GM23338 (cell line): Measurements from ENCODE around the gene ASL. TPM values are rescaled to one million over a fixed set of nuclear protein-coding genes. Genes with fewer than 3 reads are reported as not detected.

Experiments
- ATAC-seq: fragments of 200-7000 bp; cut with Tn5 transposase; 3 replicates; pipeline ENCODE4 v1.9.1; 2020
- DNase-seq: peaks from one replicate; pipeline ENCODE4 v3.0.0-alpha.2; 2015; ENCODE audit warnings: low spot score
- H2AFZ ChIP-seq: fragments of 200-600 bp; sonication (generic); 2 replicates; pipeline ENCODE4 v1.8.0; 2016; ENCODE audit warnings: antibody characterized with exemption, mild to moderate bottlenecking, moderate library complexity
- H3F3A ChIP-seq: fragments of 200-600 bp; sonication (generic); replicated peaks from 2 replicates; pipeline ENCODE4 v1.8.0; 2017; ENCODE audit warnings: antibody characterized with exemption, mixed run types, low read depth
- H3K27ac ChIP-seq: fragments of 200-600 bp; sonication (generic); 2 replicates; pipeline ENCODE4 v1.6.1; 2016; ENCODE audit warnings: low read depth
- H3K27me3 ChIP-seq: fragments of 200-600 bp; sonication (generic); 2 replicates; pipeline ENCODE4 v1.8.0; 2016; ENCODE audit warnings: mild to moderate bottlenecking, mixed run types, moderate library complexity; ENCODE audit not compliant: insufficient read depth
- H3K36me3 ChIP-seq: fragments of 200-600 bp; sonication (generic); 2 replicates; pipeline ENCODE4 v1.8.0; 2016; ENCODE audit warnings: mild to moderate bottlenecking; ENCODE audit not compliant: insufficient read depth
- H3K4me1 ChIP-seq: fragments of 200-600 bp; sonication (generic); 2 replicates; pipeline ENCODE4 v1.8.0; 2016; ENCODE audit warnings: mild to moderate bottlenecking, moderate library complexity; ENCODE audit not compliant: insufficient read depth
- H3K4me2 ChIP-seq: fragments of 200-600 bp; sonication (generic); 2 replicates; pipeline ENCODE4 v1.7.1; 2017; ENCODE audit warnings: mixed run types
- H3K4me3 ChIP-seq: fragments of 200-600 bp; sonication (generic); 2 replicates; pipeline ENCODE4 v1.6.1; 2016; ENCODE audit warnings: mixed run types
- H3K79me2 ChIP-seq: fragments of 200-600 bp; sonication (generic); replicated peaks from 2 replicates; pipeline ENCODE4 v1.8.0; 2017; ENCODE audit warnings: mild to moderate bottlenecking; ENCODE audit not compliant: insufficient read depth
- H3K9me2 ChIP-seq: fragments of 200-600 bp; sonication (generic); 2 replicates; pipeline ENCODE4 v1.8.0; 2017; ENCODE audit not compliant: insufficient read depth
- H4K20me1 ChIP-seq: fragments of 200-600 bp; sonication (generic); replicated peaks from 2 replicates; pipeline ENCODE4 v1.8.0; 2017; ENCODE audit warnings: mild to moderate bottlenecking; ENCODE audit not compliant: insufficient read depth
- H3K27ac Mint-ChIP-seq: 2 replicates; pipeline ENCODE4 v1.8.0; 2020; ENCODE audit warnings: inconsistent platforms, mild to moderate bottlenecking, moderate library complexity, mixed read lengths
- H3K27me3 Mint-ChIP-seq: 3 replicates; pipeline ENCODE4 v1.8.0; 2022; ENCODE audit warnings: low read depth, mild to moderate bottlenecking, moderate library complexity, mixed read lengths, inconsistent platforms; ENCODE audit not compliant: insufficient read depth, poor library complexity
- H3K36me3 Mint-ChIP-seq: 3 replicates; pipeline ENCODE4 v1.8.0; 2021; ENCODE audit warnings: low read depth, mild to moderate bottlenecking, inconsistent platforms, moderate library complexity, mixed read lengths
- H3K4me1 Mint-ChIP-seq: 3 replicates; pipeline ENCODE4 v1.8.0; 2020; ENCODE audit warnings: mild to moderate bottlenecking, inconsistent platforms, mixed read lengths
- H3K4me3 Mint-ChIP-seq: 3 replicates; pipeline ENCODE4 v1.8.0; 2021; ENCODE audit warnings: moderate library complexity, mild to moderate bottlenecking, inconsistent platforms, mixed read lengths
- H3K9me3 Mint-ChIP-seq: 3 replicates; pipeline ENCODE4 v1.8.0; 2020; ENCODE audit warnings: moderate library complexity, mild to moderate bottlenecking, inconsistent platforms, mixed read lengths
- EZH2 ChIP-seq: fragments of 200-600 bp; sonication (generic); IDR thresholded peaks from one replicate; pipeline ENCODE4 v1.8.0; 2017; ENCODE audit warnings: antibody characterized with exemption, mild to moderate bottlenecking, low read depth; ENCODE audit not compliant: unreplicated experiment
- JUNB ChIP-seq: IDR thresholded peaks from one replicate; pipeline ENCODE4 v1.6.1; 2016; ENCODE audit warnings: antibody characterized with exemption; ENCODE audit not compliant: unreplicated experiment
- NANOG ChIP-seq: IDR thresholded peaks from 2 replicates; pipeline ENCODE4 v1.6.1; 2016; ENCODE audit warnings: antibody characterized with exemption, borderline replicate concordance
- POLR2AphosphoS5 ChIP-seq: IDR thresholded peaks from 2 replicates; pipeline ENCODE4 v1.6.1; 2016; ENCODE audit warnings: antibody characterized with exemption, low read depth
- STAT1 ChIP-seq: IDR thresholded peaks from one replicate; pipeline ENCODE4 v1.6.1; 2016; ENCODE audit warnings: antibody characterized with exemption; ENCODE audit not compliant: unreplicated experiment
- ZNF331 ChIP-seq: fragments of 250-450 bp; sonication (Bioruptor Pico); IDR thresholded peaks from 2 replicates; pipeline ENCODE4 v1.5.0; 2020; ENCODE audit warnings: low read depth, mild to moderate bottlenecking, moderate library complexity
- polyA plus RNA-seq: library from polyadenylated mRNA; unstranded; fragments of >200 nt; fragmentation: Nextera tagmentation; extraction: Ambion mirVana; gene quantifications from 2 replicates; pipeline ENCODE4 v1.2.1, GENCODE V29; 2016
- total RNA-seq: library from RNA; depleted of rRNA; stranded (reverse); fragments of >200 nt; shearing (Covaris generic); gene quantifications from 2 replicates; pipeline ENCODE4 v1.2.3, GENCODE V29; 2014
- TF ChIP-seq, protein P1 (sequence below): IDR thresholded peaks from one replicate; pipeline ENCODE4 v1.6.1; 2018; ENCODE audit warnings: antibody characterized with exemption; ENCODE audit not compliant: unreplicated experiment
- TF ChIP-seq, protein P2 (sequence below): IDR thresholded peaks from 2 replicates; pipeline ENCODE4 v1.6.1; 2016; ENCODE audit warnings: antibody characterized with exemption
- TF ChIP-seq, protein P3 (sequence below): fragments of 250-450 bp; sonication (Bioruptor Pico); IDR thresholded peaks from 2 replicates; pipeline ENCODE4 v1.5.0; 2020; ENCODE audit warnings: mild to moderate bottlenecking, moderate library complexity
- TF ChIP-seq, protein P4 (sequence below), 2 experiments: fragments of 200-600 bp in 1 of 2; sonication (generic) in 1 of 2; conservative IDR thresholded peaks; 2 replicates each; pipeline versions ENCODE4 v1.5.1 to v1.6.1; 2016 to 2017; ENCODE audit warnings: antibody characterized with exemption in 2 of 2, low read depth in 2 of 2, mild to moderate bottlenecking in 2 of 2, moderate library complexity in 1 of 2

The ASL gene
- total and polyA plus RNA-seq, 2 experiments from 2014 or later: 14.9 to 36.9 TPM

GRCh38 chr7:66078067-66078466 is 2.4 kb downstream of the ASL start (continued):
- TF ChIP-seq, protein P1, sequence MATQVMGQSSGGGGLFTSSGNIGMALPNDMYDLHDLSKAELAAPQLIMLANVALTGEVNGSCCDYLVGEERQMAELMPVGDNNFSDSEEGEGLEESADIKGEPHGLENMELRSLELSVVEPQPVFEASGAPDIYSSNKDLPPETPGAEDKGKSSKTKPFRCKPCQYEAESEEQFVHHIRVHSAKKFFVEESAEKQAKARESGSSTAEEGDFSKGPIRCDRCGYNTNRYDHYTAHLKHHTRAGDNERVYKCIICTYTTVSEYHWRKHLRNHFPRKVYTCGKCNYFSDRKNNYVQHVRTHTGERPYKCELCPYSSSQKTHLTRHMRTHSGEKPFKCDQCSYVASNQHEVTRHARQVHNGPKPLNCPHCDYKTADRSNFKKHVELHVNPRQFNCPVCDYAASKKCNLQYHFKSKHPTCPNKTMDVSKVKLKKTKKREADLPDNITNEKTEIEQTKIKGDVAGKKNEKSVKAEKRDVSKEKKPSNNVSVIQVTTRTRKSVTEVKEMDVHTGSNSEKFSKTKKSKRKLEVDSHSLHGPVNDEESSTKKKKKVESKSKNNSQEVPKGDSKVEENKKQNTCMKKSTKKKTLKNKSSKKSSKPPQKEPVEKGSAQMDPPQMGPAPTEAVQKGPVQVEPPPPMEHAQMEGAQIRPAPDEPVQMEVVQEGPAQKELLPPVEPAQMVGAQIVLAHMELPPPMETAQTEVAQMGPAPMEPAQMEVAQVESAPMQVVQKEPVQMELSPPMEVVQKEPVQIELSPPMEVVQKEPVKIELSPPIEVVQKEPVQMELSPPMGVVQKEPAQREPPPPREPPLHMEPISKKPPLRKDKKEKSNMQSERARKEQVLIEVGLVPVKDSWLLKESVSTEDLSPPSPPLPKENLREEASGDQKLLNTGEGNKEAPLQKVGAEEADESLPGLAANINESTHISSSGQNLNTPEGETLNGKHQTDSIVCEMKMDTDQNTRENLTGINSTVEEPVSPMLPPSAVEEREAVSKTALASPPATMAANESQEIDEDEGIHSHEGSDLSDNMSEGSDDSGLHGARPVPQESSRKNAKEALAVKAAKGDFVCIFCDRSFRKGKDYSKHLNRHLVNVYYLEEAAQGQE: no peak
- TF ChIP-seq ZNF331 (no peak), POLR2AphosphoS5 (no peak), NANOG (no peak), EZH2 (no peak), STAT1 (no peak), JUNB (no peak)
- TF ChIP-seq, protein P2, sequence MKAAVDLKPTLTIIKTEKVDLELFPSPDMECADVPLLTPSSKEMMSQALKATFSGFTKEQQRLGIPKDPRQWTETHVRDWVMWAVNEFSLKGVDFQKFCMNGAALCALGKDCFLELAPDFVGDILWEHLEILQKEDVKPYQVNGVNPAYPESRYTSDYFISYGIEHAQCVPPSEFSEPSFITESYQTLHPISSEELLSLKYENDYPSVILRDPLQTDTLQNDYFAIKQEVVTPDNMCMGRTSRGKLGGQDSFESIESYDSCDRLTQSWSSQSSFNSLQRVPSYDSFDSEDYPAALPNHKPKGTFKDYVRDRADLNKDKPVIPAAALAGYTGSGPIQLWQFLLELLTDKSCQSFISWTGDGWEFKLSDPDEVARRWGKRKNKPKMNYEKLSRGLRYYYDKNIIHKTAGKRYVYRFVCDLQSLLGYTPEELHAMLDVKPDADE: no peak

DNA sequence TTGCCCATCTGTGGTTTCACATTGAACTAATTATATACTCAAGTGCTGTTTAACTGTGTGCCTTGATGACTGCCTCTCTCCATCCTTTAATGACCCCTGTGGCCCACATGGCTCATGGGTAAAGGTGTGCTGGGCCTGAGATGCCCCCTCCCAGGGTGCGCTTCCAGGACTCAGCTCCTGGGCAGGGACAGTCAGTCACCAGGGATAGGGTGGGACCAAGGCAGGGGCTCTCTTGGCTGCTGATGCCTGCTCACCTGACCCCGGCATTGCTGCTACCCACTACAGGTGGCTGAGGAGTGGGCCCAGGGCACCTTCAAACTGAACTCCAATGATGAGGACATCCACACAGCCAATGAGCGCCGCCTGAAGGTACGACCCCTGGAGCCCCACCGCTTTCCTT is 6.5 kb downstream of the ASL start:
- DNase-seq (no peak), ATAC-seq (no peak)
- no peaks in the 10 kb centered on the region for H3F3A ChIP-seq
- no peak overlapping the region for H3K4me3 Mint-ChIP-seq
- no peak overlapping the region for H3K27ac Mint-ChIP-seq
- H3K36me3 Mint-ChIP-seq: peaks cover 20% of the 10 kb centered on the region
- no peaks in the 10 kb centered on the region for H3K9me3 Mint-ChIP-seq
- no peaks in the 10 kb centered on the region for H3K27me3 ChIP-seq
- H4K20me1 ChIP-seq: no peaks in the 10 kb centered on the region
- H3K4me2 ChIP-seq: no peak overlapping the region
- 0 out of 3 replicates have a peak, but pooled peaks cover 2% of the 10 kb centered on the region for H3K4me1 Mint-ChIP-seq
- no peaks in the 10 kb centered on the region for H3K36me3 ChIP-seq
- no peaks in the 10 kb centered on the region for H3K9me2 ChIP-seq
- H2AFZ ChIP-seq: no peak overlapping the region
- no peaks in the 10 kb centered on the region for H3K4me1 ChIP-seq
- TF ChIP-seq, protein P2: no peak
- TF ChIP-seq, protein P3, sequence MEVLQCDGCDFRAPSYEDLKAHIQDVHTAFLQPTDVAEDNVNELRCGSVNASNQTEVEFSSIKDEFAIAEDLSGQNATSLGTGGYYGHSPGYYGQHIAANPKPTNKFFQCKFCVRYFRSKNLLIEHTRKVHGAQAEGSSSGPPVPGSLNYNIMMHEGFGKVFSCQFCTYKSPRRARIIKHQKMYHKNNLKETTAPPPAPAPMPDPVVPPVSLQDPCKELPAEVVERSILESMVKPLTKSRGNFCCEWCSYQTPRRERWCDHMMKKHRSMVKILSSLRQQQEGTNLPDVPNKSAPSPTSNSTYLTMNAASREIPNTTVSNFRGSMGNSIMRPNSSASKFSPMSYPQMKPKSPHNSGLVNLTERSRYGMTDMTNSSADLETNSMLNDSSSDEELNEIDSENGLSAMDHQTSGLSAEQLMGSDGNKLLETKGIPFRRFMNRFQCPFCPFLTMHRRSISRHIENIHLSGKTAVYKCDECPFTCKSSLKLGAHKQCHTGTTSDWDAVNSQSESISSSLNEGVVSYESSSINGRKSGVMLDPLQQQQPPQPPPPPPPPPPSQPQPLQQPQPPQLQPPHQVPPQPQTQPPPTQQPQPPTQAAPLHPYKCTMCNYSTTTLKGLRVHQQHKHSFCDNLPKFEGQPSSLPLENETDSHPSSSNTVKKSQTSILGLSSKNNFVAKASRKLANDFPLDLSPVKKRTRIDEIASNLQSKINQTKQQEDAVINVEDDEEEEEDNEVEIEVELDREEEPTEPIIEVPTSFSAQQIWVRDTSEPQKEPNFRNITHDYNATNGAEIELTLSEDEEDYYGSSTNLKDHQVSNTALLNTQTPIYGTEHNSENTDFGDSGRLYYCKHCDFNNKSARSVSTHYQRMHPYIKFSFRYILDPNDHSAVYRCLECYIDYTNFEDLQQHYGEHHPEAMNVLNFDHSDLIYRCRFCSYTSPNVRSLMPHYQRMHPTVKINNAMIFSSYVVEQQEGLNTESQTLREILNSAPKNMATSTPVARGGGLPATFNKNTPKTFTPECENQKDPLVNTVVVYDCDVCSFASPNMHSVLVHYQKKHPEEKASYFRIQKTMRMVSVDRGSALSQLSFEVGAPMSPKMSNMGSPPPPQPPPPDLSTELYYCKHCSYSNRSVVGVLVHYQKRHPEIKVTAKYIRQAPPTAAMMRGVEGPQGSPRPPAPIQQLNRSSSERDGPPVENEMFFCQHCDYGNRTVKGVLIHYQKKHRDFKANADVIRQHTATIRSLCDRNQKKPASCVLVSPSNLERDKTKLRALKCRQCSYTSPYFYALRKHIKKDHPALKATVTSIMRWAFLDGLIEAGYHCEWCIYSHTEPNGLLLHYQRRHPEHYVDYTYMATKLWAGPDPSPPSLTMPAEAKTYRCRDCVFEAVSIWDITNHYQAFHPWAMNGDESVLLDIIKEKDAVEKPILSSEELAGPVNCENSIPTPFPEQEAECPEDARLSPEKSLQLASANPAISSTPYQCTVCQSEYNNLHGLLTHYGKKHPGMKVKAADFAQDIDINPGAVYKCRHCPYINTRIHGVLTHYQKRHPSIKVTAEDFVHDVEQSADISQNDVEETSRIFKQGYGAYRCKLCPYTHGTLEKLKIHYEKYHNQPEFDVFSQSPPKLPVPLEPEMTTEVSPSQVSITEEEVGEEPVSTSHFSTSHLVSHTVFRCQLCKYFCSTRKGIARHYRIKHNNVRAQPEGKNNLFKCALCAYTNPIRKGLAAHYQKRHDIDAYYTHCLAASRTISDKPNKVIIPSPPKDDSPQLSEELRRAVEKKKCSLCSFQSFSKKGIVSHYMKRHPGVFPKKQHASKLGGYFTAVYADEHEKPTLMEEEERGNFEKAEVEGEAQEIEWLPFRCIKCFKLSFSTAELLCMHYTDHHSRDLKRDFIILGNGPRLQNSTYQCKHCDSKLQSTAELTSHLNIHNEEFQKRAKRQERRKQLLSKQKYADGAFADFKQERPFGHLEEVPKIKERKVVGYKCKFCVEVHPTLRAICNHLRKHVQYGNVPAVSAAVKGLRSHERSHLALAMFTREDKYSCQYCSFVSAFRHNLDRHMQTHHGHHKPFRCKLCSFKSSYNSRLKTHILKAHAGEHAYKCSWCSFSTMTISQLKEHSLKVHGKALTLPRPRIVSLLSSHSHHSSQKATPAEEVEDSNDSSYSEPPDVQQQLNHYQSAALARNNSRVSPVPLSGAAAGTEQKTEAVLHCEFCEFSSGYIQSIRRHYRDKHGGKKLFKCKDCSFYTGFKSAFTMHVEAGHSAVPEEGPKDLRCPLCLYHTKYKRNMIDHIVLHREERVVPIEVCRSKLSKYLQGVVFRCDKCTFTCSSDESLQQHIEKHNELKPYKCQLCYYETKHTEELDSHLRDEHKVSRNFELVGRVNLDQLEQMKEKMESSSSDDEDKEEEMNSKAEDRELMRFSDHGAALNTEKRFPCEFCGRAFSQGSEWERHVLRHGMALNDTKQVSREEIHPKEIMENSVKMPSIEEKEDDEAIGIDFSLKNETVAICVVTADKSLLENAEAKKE (CRISPR knock-in tag): no peak
- TF ChIP-seq, protein P4, sequence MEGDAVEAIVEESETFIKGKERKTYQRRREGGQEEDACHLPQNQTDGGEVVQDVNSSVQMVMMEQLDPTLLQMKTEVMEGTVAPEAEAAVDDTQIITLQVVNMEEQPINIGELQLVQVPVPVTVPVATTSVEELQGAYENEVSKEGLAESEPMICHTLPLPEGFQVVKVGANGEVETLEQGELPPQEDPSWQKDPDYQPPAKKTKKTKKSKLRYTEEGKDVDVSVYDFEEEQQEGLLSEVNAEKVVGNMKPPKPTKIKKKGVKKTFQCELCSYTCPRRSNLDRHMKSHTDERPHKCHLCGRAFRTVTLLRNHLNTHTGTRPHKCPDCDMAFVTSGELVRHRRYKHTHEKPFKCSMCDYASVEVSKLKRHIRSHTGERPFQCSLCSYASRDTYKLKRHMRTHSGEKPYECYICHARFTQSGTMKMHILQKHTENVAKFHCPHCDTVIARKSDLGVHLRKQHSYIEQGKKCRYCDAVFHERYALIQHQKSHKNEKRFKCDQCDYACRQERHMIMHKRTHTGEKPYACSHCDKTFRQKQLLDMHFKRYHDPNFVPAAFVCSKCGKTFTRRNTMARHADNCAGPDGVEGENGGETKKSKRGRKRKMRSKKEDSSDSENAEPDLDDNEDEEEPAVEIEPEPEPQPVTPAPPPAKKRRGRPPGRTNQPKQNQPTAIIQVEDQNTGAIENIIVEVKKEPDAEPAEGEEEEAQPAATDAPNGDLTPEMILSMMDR (conservative IDR thresholded peaks at IDR 0.05; ENCODE audit: low read depth in 2 of 2): no peak
- H3K4me3 ChIP-seq: no peak overlapping the region
- H3K79me2 ChIP-seq: no peaks in the 10 kb centered on the region
- peaks cover 7% of the 10 kb centered on the region for H3K27me3 Mint-ChIP-seq
- no peak overlapping the region for H3K27ac ChIP-seq
